ENCODE measurements around the gene TESK1.

TESK1 gene

GRCh38 chr9:35557320-35557719 lies 47.7 kb upstream of the TESK1 start:
- TF ChIP-seq NFIC (IDR thresholded peaks at IDR 0.05) (no peak), RAD21 (IDR thresholded peaks at IDR 0.05; ENCODE audit: low read depth) (no peak), USF1 (IDR thresholded peaks at IDR 0.05) (no peak), TCF12 (IDR thresholded peaks at IDR 0.05; ENCODE audit: low read depth) (no peak), FOXM1 (IDR thresholded peaks at IDR 0.05; ENCODE audit: borderline replicate concordance, low read depth) (no peak), CREB1 (IDR thresholded peaks at IDR 0.05; ENCODE audit: low read depth) (no peak), CEBPB (IDR thresholded peaks at IDR 0.05) (no peak), EP300 (IDR thresholded peaks at IDR 0.05; ENCODE audit: borderline replicate concordance) (no peak), YY1 (IDR thresholded peaks at IDR 0.05; ENCODE audit: low read depth) (no peak), ZBTB7A (IDR thresholded peaks at IDR 0.05; ENCODE audit: low read depth) (no peak), TEAD4 (IDR thresholded peaks at IDR 0.05) (no peak), EGR1 (IDR thresholded peaks at IDR 0.05) (no peak), REST (IDR thresholded peaks at IDR 0.05; ENCODE audit: low read depth) (no peak), TAF1 (IDR thresholded peaks at IDR 0.05; ENCODE audit: low read depth) (no peak), MAX (IDR thresholded peaks at IDR 0.05) (no peak)

- TF ChIP-seq USF1 (IDR thresholded peaks at IDR 0.05) (0 out of 2 replicates have a peak, but pooled peaks have one; percentile 30), EGR1 (IDR thresholded peaks at IDR 0.05) (no peak)
Measured at GRCh38 chr9:35558185-35558584, 46.9 kb upstream of the TESK1 start.

GRCh38 chr9:35559792-35560530 lies 45.1 kb upstream of the TESK1 start:
- TF ChIP-seq TCF12 (IDR thresholded peaks at IDR 0.05; ENCODE audit: low read depth) (no peak), USF1 (IDR thresholded peaks at IDR 0.05) (no peak), EGR1 (IDR thresholded peaks at IDR 0.05) (no peak), REST (IDR thresholded peaks at IDR 0.05; ENCODE audit: low read depth) (no peak), EP300 (IDR thresholded peaks at IDR 0.05; ENCODE audit: borderline replicate concordance) (no peak), MAX (IDR thresholded peaks at IDR 0.05) (no peak), CREB1 (IDR thresholded peaks at IDR 0.05; ENCODE audit: low read depth) (no peak), YY1 (IDR thresholded peaks at IDR 0.05; ENCODE audit: low read depth) (no peak), RAD21 (IDR thresholded peaks at IDR 0.05; ENCODE audit: low read depth) (no peak), CEBPB (IDR thresholded peaks at IDR 0.05) (no peak), TAF1 (IDR thresholded peaks at IDR 0.05; ENCODE audit: low read depth) (no peak)

- TF ChIP-seq TCF12 (IDR thresholded peaks at IDR 0.05; ENCODE audit: low read depth), result no peak
- TF ChIP-seq CREB1 (IDR thresholded peaks at IDR 0.05; ENCODE audit: low read depth), result no peak
- TF ChIP-seq ZBTB7A (IDR thresholded peaks at IDR 0.05; ENCODE audit: low read depth), result no peak
- TF ChIP-seq TEAD4 (IDR thresholded peaks at IDR 0.05), result no peak
- no peak for TF ChIP-seq YY1 (IDR thresholded peaks at IDR 0.05; ENCODE audit: low read depth)
- no peak for TF ChIP-seq EGR1 (IDR thresholded peaks at IDR 0.05)
- TF ChIP-seq NFIC (IDR thresholded peaks at IDR 0.05), result no peak
- no peak for TF ChIP-seq CEBPB (IDR thresholded peaks at IDR 0.05)
- TF ChIP-seq FOXM1 (IDR thresholded peaks at IDR 0.05; ENCODE audit: borderline replicate concordance, low read depth), result no peak
- TF ChIP-seq EP300 (IDR thresholded peaks at IDR 0.05; ENCODE audit: borderline replicate concordance), result no peak
- TF ChIP-seq REST (IDR thresholded peaks at IDR 0.05; ENCODE audit: low read depth), result no peak
- TF ChIP-seq TAF1 (IDR thresholded peaks at IDR 0.05; ENCODE audit: low read depth), result no peak
- TF ChIP-seq RAD21 (IDR thresholded peaks at IDR 0.05; ENCODE audit: low read depth), result no peak
- no peak for TF ChIP-seq MAX (IDR thresholded peaks at IDR 0.05)
- TF ChIP-seq USF1 (IDR thresholded peaks at IDR 0.05), result no peak
Measured at GRCh38 chr9:35560625-35561337, 44.3 kb upstream of the TESK1 start.
